GM12891 (cell line): ENCODE measurements around the gene ME3.

Experiments used
- PAX5 ChIP-seq: IDR thresholded peaks from 2 replicates; pipeline ENCODE4 v1.6.1; 2011; ENCODE audit warnings: low read length, moderate library complexity, mild to moderate bottlenecking; ENCODE audit not compliant: insufficient read depth, severe bottlenecking
- POLR2A ChIP-seq: IDR thresholded peaks from 2 replicates; pipeline ENCODE4 v1.6.1; 2011; ENCODE audit warnings: low read depth, low read length, control low read depth
- POLR2AphosphoS5 ChIP-seq: IDR thresholded peaks from 2 replicates; pipeline ENCODE4 v1.6.1; 2011; ENCODE audit warnings: low read depth, low read length, control low read depth
- POU2F2 ChIP-seq: IDR thresholded peaks from 2 replicates; pipeline ENCODE4 v1.6.1; 2011; ENCODE audit warnings: low read depth, mild to moderate bottlenecking, control low read depth, low read length, moderate library complexity
- SPI1 ChIP-seq: IDR thresholded peaks from 2 replicates; pipeline ENCODE4 v1.6.1; 2011; ENCODE audit warnings: low read depth, low read length, control low read depth
- TAF1 ChIP-seq: IDR thresholded peaks from 2 replicates; pipeline ENCODE4 v1.6.1; 2011; ENCODE audit warnings: low read depth, low read length, control low read depth

DNA sequence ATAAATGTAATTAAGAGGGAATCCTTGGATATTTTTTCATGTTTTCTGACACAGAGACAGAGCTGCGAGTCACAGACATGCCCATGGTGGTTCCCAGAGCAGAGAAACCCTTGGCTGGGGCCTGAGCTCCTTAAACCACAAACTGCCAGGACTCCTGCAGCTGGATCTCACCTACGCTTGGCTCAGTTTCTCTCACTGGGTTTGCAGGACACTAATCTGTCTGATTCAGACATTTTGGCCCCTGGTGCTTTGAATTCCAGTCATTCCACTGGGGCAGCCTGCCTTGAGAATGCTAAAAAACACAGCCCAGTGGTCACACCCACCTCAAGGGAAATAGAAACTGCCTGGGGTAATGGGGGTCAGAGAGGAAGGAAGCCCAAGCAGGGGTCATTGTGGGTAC lies 175.1 kb downstream of the ME3 start:
- TF ChIP-seq TAF1 (no peak), POLR2AphosphoS5 (no peak), POLR2A (no peak), PAX5 (no peak), POU2F2 (no peak), SPI1 (no peak)
